Pancreas (tissue), 10 donors: Measurements from ENCODE around the gene ADAM19. TPM values are rescaled to one million over a fixed set of nuclear protein-coding genes. Genes with fewer than 3 reads are reported as not detected.

ENCODE experiments used
- ATAC-seq, 4 donors: fragments of 200-7000 bp; cut with Tn5 transposase; one replicate each; pipeline versions ENCODE4 v1.8.0 to v1.9.1; 2020; ENCODE audit warnings: mild to moderate bottlenecking in 4 of 4, moderate library complexity in 4 of 4
- DNase-seq, 6 donors: peaks; one replicate each; pipeline ENCODE4 v3.0.0-alpha.2; 2020
- FAIRE-seq: peaks from 2 replicates; lab custom pipeline; 2012; peaks lifted over from hg19 to GRCh38; lab: Jason Lieb, UNC
- H3K27ac ChIP-seq, 4 donors: fragments of 200-600 bp; sonication (generic); 1 replicate in 3 of 4; 2 replicates in 1 of 4; pipeline versions ENCODE4 v1.5.0 to v1.8.0; 2020
- H3K27me3 ChIP-seq, 4 donors: fragments of 200-600 bp; one replicate each; pipeline ENCODE4 v1.8.0; 2021
- H3K36me3 ChIP-seq, 3 donors: fragments of 200-600 bp; sonication (generic) in 1 of 3; one replicate each; pipeline versions ENCODE4 v1.5.0 to v1.8.0; 2020 to 2021
- H3K4me1 ChIP-seq, 3 donors: fragments of 200-600 bp; one replicate each; pipeline ENCODE4 v1.8.0; 2021
- H3K4me3 ChIP-seq, 4 donors: fragments of 200-600 bp; sonication (generic) in 2 of 4; one replicate each; pipeline versions ENCODE4 v1.5.0 to v1.8.0; 2020 to 2021
- H3K9me3 ChIP-seq, 4 donors: fragments of 200-600 bp; one replicate each; pipeline ENCODE4 v1.8.0; 2021
- CTCF ChIP-seq, 4 donors: fragments of 200-600 bp; sonication (generic) in 3 of 4; IDR thresholded peaks; one replicate each; pipeline versions ENCODE4 v1.5.0 to v1.8.0; 2021; ENCODE audit warnings: antibody characterized with exemption in 4 of 4
- WGBS, 2 donors: extraction: QIAGEN DNeasy Blood & Tissue Kit; methylation state at CpG; one replicate each; pipeline ENCODE4 v1.1.7; 2013; 5-methylcytosine and 5-hydroxymethylcytosine counted together
- intact Hi-C, 3 donors: fragments of 100-400 bp; cut with DNase I; formaldehyde crosslinking; loops; one replicate each; pipeline versions ENCODE4 v1.11.1 to v1.14.2; 2022
- polyA plus RNA-seq, 2 donors: library from polyadenylated mRNA; stranded (reverse); fragments of 200-250 nt; gene quantifications; one replicate each; pipeline ENCODE4 v1.2.3, GENCODE V29; 2013
- total RNA-seq, 6 donors: library from RNA; stranded (reverse); fragmentation: NEBNext Ultra II Directional in 4 of 6; extraction: Animal tissue kit (Norgen Biotek cat#: 25700) in 4 of 6; gene quantifications; one replicate each; pipeline versions ENCODE4 v1.2.1 to v1.2.4, GENCODE V29; 2021 to 2023
- donor health status: healthy with polysubstance abuse.
- donor health status: DM: no; HTN: no; CAD: no; lungs with moderate emphysema.
- donor health status: DM: no; HTN: no; CAD: no.
- donor health status: control.
- donor health status: control.
- donor health status: Bipolar disorder and iron deficiency.
- donor health status: DM: yes; HTN: yes; CAD: no.
- donor health status: DM: no; HTN: no; CAD: no.
- donor health status: DM: no; HTN: no; CAD: no.
- donor health status: DM: yes; HTN: yes; CAD: no.

Gene ADAM19
- total and polyA plus RNA-seq, 8 donors: 0.38 to 3.0 (median 0.69) TPM

DNA sequence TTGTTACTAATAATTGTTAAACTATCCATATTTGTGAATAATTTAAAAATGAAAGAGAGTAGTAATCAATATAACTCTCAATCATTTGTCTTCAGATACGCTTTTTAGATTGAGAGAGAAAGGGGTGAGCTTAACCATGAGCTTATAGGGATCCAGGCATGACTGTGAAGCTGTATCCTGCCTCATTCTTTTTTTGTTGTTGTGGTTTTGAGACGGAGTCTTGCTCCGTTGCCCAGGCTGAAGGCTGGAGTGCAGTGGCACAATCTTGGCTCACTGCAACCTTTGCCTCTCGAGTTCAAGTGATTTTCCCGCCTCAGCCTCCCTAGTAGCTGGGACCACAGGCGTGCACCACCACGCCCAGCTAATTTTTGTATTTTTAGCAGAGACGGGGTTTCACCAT lies 71.5 kb downstream of the ADAM19 start:
- TF ChIP-seq CTCF (IDR thresholded peaks at IDR 0.05): no peak
- FAIRE-seq (no peak), ATAC-seq (no peak), DNase-seq (no peak)
- Histone ChIP-seq H3K9me3 (no peaks in the 10 kb centered on the region), H3K36me3 (no peaks in the 10 kb centered on the region), H3K4me3 (no peak overlapping the region), H3K27me3 (no peaks in the 10 kb centered on the region), H3K4me1 (no peaks in the 10 kb centered on the region), H3K27ac (no peak overlapping the region)
- WGBS, 2 donors: 83 to 90% methylated on average over 8 of the region's 8 CpGs
- intact Hi-C loops: no loop called here

DNA sequence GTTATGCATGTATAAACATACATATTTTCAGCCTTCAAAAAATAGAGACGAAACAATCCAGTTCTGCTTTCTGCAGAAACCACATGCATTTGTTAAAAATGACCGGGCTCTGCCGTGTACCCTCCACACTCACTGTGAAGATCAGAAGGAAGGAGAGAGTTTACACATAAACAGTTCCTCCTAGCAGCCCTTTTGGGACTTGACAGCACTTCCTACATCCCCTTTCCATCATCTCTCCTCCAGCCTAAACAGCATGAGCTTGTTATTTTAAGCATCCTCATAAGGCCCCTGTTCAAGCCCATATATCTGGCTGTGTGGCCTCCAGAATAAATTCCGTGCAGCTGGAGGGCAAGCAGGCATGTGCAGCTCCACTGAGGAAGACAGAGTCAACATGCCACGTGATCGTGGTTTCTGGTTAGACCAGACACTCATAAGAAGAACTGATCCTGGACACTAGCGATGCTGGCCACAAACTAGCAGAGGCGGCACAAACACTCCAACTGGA lies 73.4 kb downstream of the ADAM19 start:
- DNase-seq: no peak
- no peak for TF ChIP-seq CTCF (IDR thresholded peaks at IDR 0.05)
- no peaks in the 10 kb centered on the region for H3K9me3 ChIP-seq
- no peaks in the 10 kb centered on the region for H3K4me1 ChIP-seq
- 83 to 89% methylated on average over 8 of the region's 8 CpGs for WGBS, 2 donors
- no peaks in the 10 kb centered on the region for H3K27me3 ChIP-seq
- no peak overlapping the region for H3K4me3 ChIP-seq
- no peak for FAIRE-seq
- no peak overlapping the region for H3K27ac ChIP-seq
- ATAC-seq: peak in 2 of 4 donors; percentile 47 to 74
- no peaks in the 10 kb centered on the region for H3K36me3 ChIP-seq
- intact Hi-C loops: no loop called here

- no peak for FAIRE-seq
- Histone ChIP-seq H3K27me3 (no peaks in the 10 kb centered on the region), H3K27ac (no peak overlapping the region), H3K4me1 (no peaks in the 10 kb centered on the region), H3K4me3 (no peak overlapping the region), H3K9me3 (no peaks in the 10 kb centered on the region), H3K36me3 (no peaks in the 10 kb centered on the region)
- no peak for DNase-seq
- no peak for TF ChIP-seq CTCF (IDR thresholded peaks at IDR 0.05)
- WGBS, 2 donors: 76 to 79% methylated on average over 10 of the region's 10 CpGs
- ATAC-seq: no peak
- intact Hi-C loops: no loop called here
Observed at GRCh38 chr5:157497875-157498611, 77.5 kb downstream of the ADAM19 start.

DNA sequence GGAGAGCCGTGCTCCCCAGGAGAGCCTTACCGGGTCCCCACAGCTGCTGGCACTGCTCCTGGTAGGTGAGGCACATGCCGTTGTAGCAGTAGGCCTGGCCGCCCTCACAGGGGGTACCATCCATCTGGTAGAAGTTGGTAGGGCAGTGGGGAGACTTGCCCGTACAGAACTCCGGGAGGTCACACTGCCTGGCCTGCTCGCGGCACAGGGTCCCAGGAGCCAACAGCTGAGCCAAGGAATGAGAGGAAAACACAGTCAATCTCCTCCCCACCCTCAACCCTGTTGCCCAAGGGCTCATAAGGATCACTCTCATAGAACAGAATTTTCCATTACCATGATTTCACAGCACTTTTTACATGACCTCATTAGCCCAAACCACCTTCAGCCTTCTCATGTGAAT lies 78.7 kb downstream of the ADAM19 start:
- 93 to 95% methylated on average over 8 of the region's 8 CpGs for WGBS, 2 donors
- Histone ChIP-seq H3K9me3 (no peaks in the 10 kb centered on the region), H3K4me3 (no peak overlapping the region), H3K27ac (no peak overlapping the region), H3K27me3 (no peaks in the 10 kb centered on the region), H3K4me1 (no peaks in the 10 kb centered on the region), H3K36me3 (no peaks in the 10 kb centered on the region)
- intact Hi-C loops: no loop called here
- FAIRE-seq (no peak), ATAC-seq (no peak), DNase-seq (no peak)
- no peak for TF ChIP-seq CTCF (IDR thresholded peaks at IDR 0.05)

- peak in 1 of 4 donors; percentile 41 for ATAC-seq
- no peak overlapping the region for H3K27ac ChIP-seq
- no peaks in the 10 kb centered on the region for H3K36me3 ChIP-seq
- no peak overlapping the region for H3K4me3 ChIP-seq
- no peak for FAIRE-seq
- DNase-seq: no peak
- H3K27me3 ChIP-seq: no peaks in the 10 kb centered on the region
- intact Hi-C loops: no loop called here
- 72 to 84% methylated on average over 5 of the region's 5 CpGs for WGBS, 2 donors
- H3K9me3 ChIP-seq: no peaks in the 10 kb centered on the region
- TF ChIP-seq CTCF (IDR thresholded peaks at IDR 0.05): no peak
- H3K4me1 ChIP-seq: no peaks in the 10 kb centered on the region
Observed at GRCh38 chr5:157494178-157494832, 81.3 kb downstream of the ADAM19 start.
